ENCODE results near the gene NFKBIL1. TPM values are rescaled to one million over a fixed set of nuclear protein-coding genes. Genes with fewer than 3 reads are reported as not detected.

NFKBIL1 gene
- total RNA-seq, 1 experiment from 2014 or later: 15.1 TPM

GRCh38 chr6:31543639-31544038 is 3.8 kb upstream of the NFKBIL1 start:
- H3K9ac ChIP-seq (ENCODE audit: extremely low read depth, insufficient read length, low read length): no peak overlapping the region
- H3K27ac ChIP-seq (ENCODE audit: insufficient read length, low read depth, low read length): no peak overlapping the region
- peaks cover 2% of the 10 kb centered on the region; the same call in 1 of the 2 replicates for H3K4me1 ChIP-seq (ENCODE audit: insufficient read depth, low read length)
- no peak overlapping the region for H3T11ph ChIP-seq (ENCODE audit: low read length)
- peaks cover 39 to 50% of the 10 kb centered on the region in 2 experiments for H3K4me1 Mint-ChIP-seq
- no peak overlapping the region for H2AFZ ChIP-seq (ENCODE audit: low read length)
- H3K4me2 ChIP-seq (ENCODE audit: insufficient read depth, insufficient read length, low read length): no peak overlapping the region
- H3K27ac Mint-ChIP-seq: no peak overlapping the region
- peaks cover 27% of the 10 kb centered on the region for H3K79me2 ChIP-seq (ENCODE audit: insufficient read depth, low read length)
- H3K9me3 Mint-ChIP-seq: no peaks in the 10 kb centered on the region; a peak in 1 of 5 replicates
- no peak overlapping the region for H2BK5ac ChIP-seq (ENCODE audit: insufficient read length, low read length)
- no peak overlapping the region for H2BK12ac ChIP-seq (ENCODE audit: insufficient read length, low read depth, low read length)
- H3K4me3 Mint-ChIP-seq: peak overlapping the region in 1 of 2 experiments; percentile 99; a peak in 1 of 5 replicates
- TF ChIP-seq CTCF (conservative IDR thresholded peaks at IDR 0.05): no peak
- H3K27me3 ChIP-seq (ENCODE audit: insufficient read depth, low read length): no peaks in the 10 kb centered on the region
- H4K20me1 ChIP-seq (ENCODE audit: control insufficient read depth, insufficient read depth, insufficient read length): no peaks in the 10 kb centered on the region
- H4K8ac ChIP-seq (replicated peaks; ENCODE audit: insufficient read length, low read depth, low read length): no peak overlapping the region
- no peak overlapping the region for H3K4ac ChIP-seq (ENCODE audit: low read depth, low read length)
- H3K18ac ChIP-seq (ENCODE audit: insufficient read length, low read depth, low read length): no peak overlapping the region
- H3K27me3 Mint-ChIP-seq (ENCODE audit: low read depth): no peaks in the 10 kb centered on the region
- H2BK15ac ChIP-seq (ENCODE audit: low read depth, low read length): no peak overlapping the region
- H2BK120ac ChIP-seq (ENCODE audit: low read depth, low read length, poor library complexity, severe bottlenecking): no peak overlapping the region
- H3K23me2 ChIP-seq (ENCODE audit: insufficient read length, low read depth, low read length, poor library complexity, severe bottlenecking): peaks cover 5% of the 10 kb centered on the region
- H3K36me3 Mint-ChIP-seq (ENCODE audit: insufficient read depth in 1 of 3, low read depth in 3 of 3): peaks cover 29 to 35% (median 35%) of the 10 kb centered on the region in 3 experiments
- H3K23ac ChIP-seq (ENCODE audit: insufficient read length, low read depth, low read length): no peak overlapping the region
- WGBS (ENCODE audit: extremely low coverage, insufficient read length, low lambda C conversion rate): no CpG with 5 or more reads among the region's 6 CpGs
- no peak for DNase-seq
- no peak overlapping the region for H4K5ac ChIP-seq (ENCODE audit: insufficient read length, low read depth, low read length)
- no peak overlapping the region for H3K14ac ChIP-seq (ENCODE audit: insufficient read depth, low read length)
- no peak overlapping the region for H3K56ac ChIP-seq (ENCODE audit: insufficient read length, low read depth, low read length)
- no peak overlapping the region for H2AK5ac ChIP-seq (ENCODE audit: insufficient read length, low read length)
- no peak overlapping the region for H4K91ac ChIP-seq (ENCODE audit: insufficient read length, low read depth, low read length)
- H2BK20ac ChIP-seq (ENCODE audit: low read depth, low read length, poor library complexity, severe bottlenecking): no peak overlapping the region
- H3K79me1 ChIP-seq (ENCODE audit: insufficient read depth, low read depth, low read length, poor library complexity, severe bottlenecking): peaks cover 7% of the 10 kb centered on the region
- no peaks in the 10 kb centered on the region for H3K9me3 ChIP-seq (ENCODE audit: control insufficient read depth, low read depth, low read length)

Data from H9 (cell line).